ENCODE data around the gene MIS18A. TPM values are rescaled to one million over a fixed set of nuclear protein-coding genes. Genes with fewer than 3 reads are reported as not detected.

MIS18A gene
- polyA plus RNA-seq, 3 donors = 1.6 to 2.5 (median 2.3) TPM

DNA sequence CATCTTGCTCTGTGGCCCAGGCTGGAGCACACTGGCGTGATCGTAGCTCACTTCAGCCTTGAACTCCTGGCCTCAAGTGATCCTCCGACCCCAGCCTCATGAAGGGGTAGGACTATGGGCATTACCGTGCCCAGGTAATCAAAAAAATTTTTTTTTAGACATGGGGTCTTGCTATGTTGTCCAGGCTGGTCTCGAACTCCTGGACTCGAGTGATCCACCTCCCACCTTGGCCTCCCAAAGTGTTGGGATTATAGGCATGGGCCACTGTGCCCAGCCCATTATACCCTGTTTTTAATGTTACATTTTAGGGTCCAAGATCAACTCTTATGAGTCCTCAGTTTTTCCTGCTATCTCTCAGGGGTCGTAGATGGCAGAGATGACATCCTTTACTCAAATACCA is 26.1 kb upstream of the MIS18A start:
- no peak overlapping the region for H3K27ac ChIP-seq (ENCODE audit: low read depth in 1 of 2, low read length in 2 of 2)
- Mint-ChIP-seq H3K4me3 (no peak overlapping the region), H3K27ac (no peak overlapping the region), H3K36me3 (peaks cover 3 to 11% of the 10 kb centered on the region in 2 donors), H3K9me3 (peaks cover 0 to 6% (median 2%) of the 10 kb centered on the region in 7 donors), H3K27me3 (ENCODE audit: low read depth in 3 of 3) (peaks cover 0 to 2% (median 0%) of the 10 kb centered on the region in 3 donors), H3K4me1 (no peaks in the 10 kb centered on the region)
- no peak for DNase-seq
- intact Hi-C loops (cut with micrococcal nuclease) = no loop called here
- no peak for TF ChIP-seq CTCF (IDR thresholded peaks at IDR 0.05)
- no peaks in the 10 kb centered on the region for H4K20me1 ChIP-seq (ENCODE audit: insufficient read depth, low read length)
- no peaks in the 10 kb centered on the region for H3K79me2 ChIP-seq (ENCODE audit: insufficient read depth, low read length)
- no peak overlapping the region for H2AFZ ChIP-seq (ENCODE audit: insufficient read depth, low read depth, low read length, poor library complexity, severe bottlenecking)
- H3K9ac ChIP-seq (ENCODE audit: insufficient read depth, low read length, poor library complexity, severe bottlenecking) = no peak overlapping the region
- no peaks in the 10 kb centered on the region for H3K36me3 ChIP-seq (replicated peaks in 1 of 2; ENCODE audit: control insufficient read depth in 1 of 2, insufficient read depth in 2 of 2, low read length in 2 of 2)
- no peaks in the 10 kb centered on the region for H3K4me1 ChIP-seq (ENCODE audit: control insufficient read depth in 1 of 2, insufficient read depth in 2 of 2, low read length in 2 of 2)
- no peak overlapping the region for H3K4me2 ChIP-seq (replicated peaks; ENCODE audit: extremely low read depth, low read length, poor library complexity, severe bottlenecking)
- H3K4me3 ChIP-seq (replicated peaks in 1 of 3; ENCODE audit: low read depth in 2 of 3, low read length in 3 of 3) = no peak overlapping the region
- no peaks in the 10 kb centered on the region for H3K27me3 ChIP-seq (ENCODE audit: control insufficient read depth in 2 of 2, insufficient read depth in 2 of 2, low read length in 2 of 2)
- WGBS (ENCODE audit: insufficient coverage) = 97% methylated on average over 6 of the region's 7 CpGs
- H3K9me3 ChIP-seq (replicated peaks in 1 of 2; ENCODE audit: control insufficient read depth in 1 of 2, insufficient read depth in 1 of 2, low read length in 2 of 2) = peaks cover 5% of the 10 kb centered on the region in 2 donors

GRCh38 chr21:32303385-32303784 is 24.5 kb upstream of the MIS18A start:
- no peak for DNase-seq
- no peak overlapping the region for H3K4me3 Mint-ChIP-seq
- H3K4me1 Mint-ChIP-seq = no peaks in the 10 kb centered on the region
- Histone ChIP-seq H4K20me1 (ENCODE audit: insufficient read depth, low read length) (no peaks in the 10 kb centered on the region), H2AFZ (ENCODE audit: insufficient read depth, low read depth, low read length, poor library complexity, severe bottlenecking) (no peak overlapping the region), H3K27ac (ENCODE audit: low read depth in 1 of 2, low read length in 2 of 2) (no peak overlapping the region), H3K9ac (ENCODE audit: insufficient read depth, low read length, poor library complexity, severe bottlenecking) (no peak overlapping the region), H3K4me2 (replicated peaks; ENCODE audit: extremely low read depth, low read length, poor library complexity, severe bottlenecking) (no peak overlapping the region), H3K79me2 (ENCODE audit: insufficient read depth, low read length) (no peaks in the 10 kb centered on the region), H3K27me3 (ENCODE audit: control insufficient read depth in 2 of 2, insufficient read depth in 2 of 2, low read length in 2 of 2) (no peaks in the 10 kb centered on the region), H3K4me1 (ENCODE audit: control insufficient read depth in 1 of 2, insufficient read depth in 2 of 2, low read length in 2 of 2) (no peaks in the 10 kb centered on the region), H3K4me3 (replicated peaks in 1 of 3; ENCODE audit: low read depth in 2 of 3, low read length in 3 of 3) (no peak overlapping the region), H3K36me3 (replicated peaks in 1 of 2; ENCODE audit: control insufficient read depth in 1 of 2, insufficient read depth in 2 of 2, low read length in 2 of 2) (no peaks in the 10 kb centered on the region), H3K9me3 (replicated peaks in 1 of 2; ENCODE audit: control insufficient read depth in 1 of 2, insufficient read depth in 1 of 2, low read length in 2 of 2) (peaks cover 5% of the 10 kb centered on the region in 2 donors)
- peaks cover 0 to 2% (median 0%) of the 10 kb centered on the region in 3 donors for H3K27me3 Mint-ChIP-seq (ENCODE audit: low read depth in 3 of 3)
- no CpG with 5 or more reads among the region's 1 CpG for WGBS (ENCODE audit: insufficient coverage)
- H3K27ac Mint-ChIP-seq = peak overlapping the region in 1 of 7 donors; percentile 77
- peaks cover 3 to 11% of the 10 kb centered on the region in 2 donors for H3K36me3 Mint-ChIP-seq
- intact Hi-C loops (cut with micrococcal nuclease) = no loop called here
- H3K9me3 Mint-ChIP-seq = peaks cover 0 to 6% (median 2%) of the 10 kb centered on the region in 7 donors
- no peak for TF ChIP-seq CTCF (IDR thresholded peaks at IDR 0.05)

Measured in CD14-positive monocyte (primary cell).